WI38 (cell line): Measurements from ENCODE around the gene PRPF40B.

Experiments used
- H3K4me3 ChIP-seq: 2 replicates; pipeline ENCODE4 v1.5.1; 2011; ENCODE audit warnings: low read depth, mild to moderate bottlenecking, control low read depth, low read length
- TF ChIP-seq, protein P1 (sequence below): IDR thresholded peaks from 2 replicates; pipeline ENCODE4 v1.5.1; 2012; ENCODE audit warnings: low read depth, mild to moderate bottlenecking, control low read depth, low read length

Gene PRPF40B

DNA sequence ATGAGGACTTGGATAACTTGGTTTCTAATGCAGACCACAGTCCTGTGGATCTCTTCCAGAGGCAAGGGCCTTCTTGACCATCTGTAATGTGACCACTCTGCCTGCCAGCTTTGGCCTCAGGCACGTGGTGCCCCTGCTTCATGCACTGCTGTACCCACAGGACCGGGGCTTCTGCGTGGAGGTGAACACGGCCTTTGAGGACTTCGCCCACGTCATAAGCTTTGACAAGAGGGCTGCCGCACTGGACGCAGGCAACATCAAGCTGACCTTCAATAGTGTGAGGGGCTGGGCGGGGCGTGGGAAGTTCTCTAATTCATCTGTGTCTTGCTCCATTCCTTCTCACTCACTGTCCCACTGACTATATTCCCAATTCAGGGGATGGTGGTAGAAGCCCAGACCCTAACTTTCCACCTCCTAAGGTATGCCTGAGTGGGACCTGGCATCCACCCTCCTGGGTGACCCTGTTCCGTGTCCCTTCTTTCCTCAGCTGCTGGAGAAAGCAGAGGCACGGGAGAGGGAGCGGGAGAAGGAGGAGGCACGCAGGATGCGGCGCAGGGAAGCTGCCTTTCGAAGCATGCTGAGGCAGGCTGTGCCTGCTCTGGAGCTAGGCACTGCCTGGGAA lies 18.5 kb downstream of the PRPF40B start:
- H3K4me3 ChIP-seq = no peak overlapping the region
- TF ChIP-seq, protein P1, sequence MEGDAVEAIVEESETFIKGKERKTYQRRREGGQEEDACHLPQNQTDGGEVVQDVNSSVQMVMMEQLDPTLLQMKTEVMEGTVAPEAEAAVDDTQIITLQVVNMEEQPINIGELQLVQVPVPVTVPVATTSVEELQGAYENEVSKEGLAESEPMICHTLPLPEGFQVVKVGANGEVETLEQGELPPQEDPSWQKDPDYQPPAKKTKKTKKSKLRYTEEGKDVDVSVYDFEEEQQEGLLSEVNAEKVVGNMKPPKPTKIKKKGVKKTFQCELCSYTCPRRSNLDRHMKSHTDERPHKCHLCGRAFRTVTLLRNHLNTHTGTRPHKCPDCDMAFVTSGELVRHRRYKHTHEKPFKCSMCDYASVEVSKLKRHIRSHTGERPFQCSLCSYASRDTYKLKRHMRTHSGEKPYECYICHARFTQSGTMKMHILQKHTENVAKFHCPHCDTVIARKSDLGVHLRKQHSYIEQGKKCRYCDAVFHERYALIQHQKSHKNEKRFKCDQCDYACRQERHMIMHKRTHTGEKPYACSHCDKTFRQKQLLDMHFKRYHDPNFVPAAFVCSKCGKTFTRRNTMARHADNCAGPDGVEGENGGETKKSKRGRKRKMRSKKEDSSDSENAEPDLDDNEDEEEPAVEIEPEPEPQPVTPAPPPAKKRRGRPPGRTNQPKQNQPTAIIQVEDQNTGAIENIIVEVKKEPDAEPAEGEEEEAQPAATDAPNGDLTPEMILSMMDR = no peak

DNA sequence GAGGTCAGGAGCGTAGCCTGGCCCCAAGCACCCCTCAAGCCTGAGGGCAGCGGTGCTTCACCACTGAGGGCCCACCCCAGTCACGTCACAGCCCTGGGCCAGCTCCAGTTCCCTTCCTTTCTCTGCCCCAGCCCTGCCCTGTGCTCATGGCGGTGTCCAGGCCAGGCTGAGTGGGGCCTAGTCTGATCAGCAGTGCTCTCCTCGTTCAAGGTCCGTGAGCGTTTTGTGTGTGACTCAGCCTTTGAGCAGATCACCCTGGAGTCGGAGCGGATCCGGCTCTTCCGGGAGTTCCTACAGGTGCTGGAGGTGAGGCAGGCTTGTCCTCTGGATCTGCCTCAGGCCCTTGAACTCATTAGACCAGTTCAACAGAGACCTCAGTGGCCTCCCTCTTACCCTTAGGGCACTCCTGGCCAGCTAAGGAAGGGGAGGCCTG lies 19.0 kb downstream of the PRPF40B start:
- TF ChIP-seq, protein P1 = no peak
- H3K4me3 ChIP-seq = no peak overlapping the region

DNA sequence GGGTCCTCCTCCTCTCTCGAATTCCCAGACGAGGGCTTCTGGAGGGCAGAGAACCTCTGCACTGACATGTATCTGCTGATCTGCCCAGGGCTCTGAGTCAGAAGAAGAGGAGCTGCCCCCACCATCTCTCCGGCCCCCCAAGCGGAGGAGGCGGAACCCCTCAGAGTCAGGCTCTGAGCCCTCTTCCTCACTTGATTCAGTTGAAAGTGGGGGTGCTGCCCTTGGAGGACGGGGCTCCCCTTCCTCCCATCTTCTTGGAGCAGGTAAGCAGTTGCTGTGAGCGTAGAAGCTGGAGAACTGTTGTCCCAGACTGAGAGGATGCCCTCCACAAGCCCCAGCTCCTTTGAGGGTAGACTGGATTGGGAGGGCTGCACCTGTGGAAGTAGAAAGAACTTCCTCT lies 19.8 kb downstream of the PRPF40B start:
- H3K4me3 ChIP-seq = no peak overlapping the region
- TF ChIP-seq, protein P1 = no peak

DNA sequence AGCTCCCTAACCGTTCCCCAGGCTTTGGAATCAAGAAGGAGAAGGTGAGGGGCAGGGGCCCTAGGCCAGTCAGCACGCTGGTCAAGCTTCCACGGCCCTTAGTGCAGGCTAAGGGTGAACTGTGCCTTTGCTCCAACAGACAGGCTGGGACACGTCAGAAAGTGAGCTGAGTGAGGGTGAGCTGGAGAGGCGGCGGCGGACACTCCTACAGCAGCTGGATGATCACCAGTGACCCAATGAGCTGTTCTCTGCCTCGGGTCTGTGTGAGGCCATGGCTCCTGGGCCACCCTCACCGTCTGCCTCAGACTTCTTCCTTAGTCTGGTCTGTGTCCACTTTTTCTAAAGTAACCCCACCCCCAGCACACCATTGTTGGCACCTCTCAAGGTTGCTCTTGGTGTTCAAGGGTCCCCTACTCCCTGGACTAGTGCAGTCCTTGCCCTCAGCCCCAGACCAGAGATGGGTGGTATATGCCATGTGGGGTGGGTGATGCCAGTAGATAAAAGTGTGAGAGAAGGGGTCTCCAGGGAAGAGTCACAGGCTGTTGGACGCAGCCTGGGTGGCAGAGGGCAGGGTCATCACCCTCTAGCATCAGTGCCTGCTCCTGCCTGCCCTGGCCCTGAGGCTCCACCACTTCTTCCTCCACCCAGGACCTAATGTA lies 20.7 kb downstream of the PRPF40B start:
- no peak overlapping the region for H3K4me3 ChIP-seq
- TF ChIP-seq, protein P1 = no peak

DNA sequence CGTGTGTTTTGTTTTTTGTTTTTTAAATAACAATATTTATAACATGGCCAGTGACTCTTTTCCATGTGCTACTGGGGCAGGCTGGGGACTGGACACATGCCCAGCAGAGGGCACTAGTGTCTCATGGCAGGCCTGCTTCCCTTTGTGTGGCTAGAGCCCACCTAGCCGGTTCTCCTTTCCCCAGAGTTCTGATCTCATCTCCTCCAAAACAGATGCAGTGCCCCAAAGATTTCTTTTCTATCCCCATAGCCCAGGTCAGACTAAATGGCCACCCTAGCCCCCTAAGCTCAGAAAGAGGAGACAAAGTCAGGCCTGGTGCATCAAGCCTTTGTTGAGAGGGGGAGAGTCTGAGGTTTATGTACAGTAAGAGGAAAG lies 21.2 kb downstream of the PRPF40B start:
- TF ChIP-seq, protein P1 = peak; percentile 96
- H3K4me3 ChIP-seq = no peak overlapping the region

DNA sequence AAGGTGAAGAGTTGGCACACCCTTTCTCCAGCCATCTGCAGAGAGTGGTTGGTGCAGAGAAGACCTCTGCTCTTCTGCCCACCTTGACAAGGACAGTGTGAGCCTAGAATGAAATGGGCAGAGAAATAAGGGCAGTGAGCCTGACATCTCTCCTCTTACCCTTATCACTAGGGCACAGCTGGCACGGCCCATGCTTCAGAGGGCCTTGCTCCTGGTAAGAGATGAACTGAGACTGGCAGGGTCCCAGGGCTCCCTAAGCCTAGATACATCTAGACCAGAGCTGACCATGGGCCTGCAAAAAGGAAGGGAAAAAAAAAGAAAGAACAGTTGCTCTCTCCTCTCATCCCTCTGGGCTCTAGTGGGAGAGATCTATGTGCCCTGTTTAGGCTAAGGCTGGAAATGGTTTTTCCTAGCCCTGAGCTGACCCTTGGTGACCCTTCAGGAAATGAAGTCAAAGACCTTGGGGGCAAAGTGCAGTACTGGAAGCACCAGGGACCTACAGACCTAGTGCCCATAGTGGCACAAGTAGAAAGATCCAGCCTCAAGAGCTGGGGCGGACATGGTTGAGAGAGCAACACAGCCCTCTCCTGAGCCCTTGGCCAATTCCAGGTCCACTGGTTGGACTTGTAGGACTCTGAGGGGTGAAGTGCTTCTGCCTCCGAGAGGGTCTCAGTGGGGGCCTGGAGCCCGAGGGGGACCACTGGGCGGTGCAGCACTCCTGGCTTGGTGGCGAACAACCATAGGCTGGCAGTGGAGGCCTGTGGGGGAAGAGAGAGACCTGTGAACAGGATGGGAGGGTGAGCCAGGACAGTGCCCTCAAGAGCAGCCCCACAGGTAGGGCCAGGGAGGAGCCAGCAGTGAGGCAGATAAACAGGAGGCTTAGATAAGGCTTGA lies 22.0 kb downstream of the PRPF40B start:
- TF ChIP-seq, protein P1 = no peak
- no peak overlapping the region for H3K4me3 ChIP-seq

DNA sequence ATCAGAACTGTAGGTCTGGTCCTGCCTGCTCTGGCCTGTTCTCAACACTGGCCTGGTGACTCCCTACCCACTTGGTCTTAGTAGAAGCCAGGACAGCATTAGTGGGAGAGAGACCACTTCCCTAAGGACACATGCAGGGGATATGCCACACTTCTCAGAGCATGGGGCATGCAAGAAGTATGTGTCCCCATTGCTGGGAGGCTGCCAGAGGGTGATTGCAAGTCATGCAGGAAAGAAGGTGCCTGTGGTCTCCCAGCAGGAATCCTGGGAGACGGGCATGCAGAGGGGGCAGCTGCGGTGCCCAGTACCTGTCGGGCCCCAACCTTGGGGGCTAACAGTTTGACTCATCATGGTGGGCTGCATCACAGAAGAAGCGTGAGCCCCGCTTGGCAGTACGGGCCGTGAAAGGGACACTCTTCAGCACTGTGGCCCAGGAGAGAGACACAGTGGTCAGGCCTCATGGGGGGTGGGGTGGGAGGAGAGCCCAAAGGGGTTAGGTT lies 23.0 kb downstream of the PRPF40B start:
- TF ChIP-seq, protein P1 = no peak
- H3K4me3 ChIP-seq = no peak overlapping the region
